PC-3 (cell line): ENCODE measurements around the gene NXF3. TPM values are rescaled to one million over a fixed set of nuclear protein-coding genes. Genes with fewer than 3 reads are reported as not detected.

Experiments
- ATAC-seq: fragments of 200-7000 bp; cut with Tn5 transposase; 2 replicates; pipeline ENCODE4 v1.9.1; 2020; ENCODE audit warnings: mild to moderate bottlenecking, moderate library complexity
- BruUV-seq: library from RNA; stranded (reverse); fragments of 400-500 nt; replicated peaks from 2 replicates; lab custom pipeline; 2021; lab: Mats Ljungman, UMichigan
- CTCF ChIA-PET: fragments of 300-600 bp; sonication (Branson Sonifier 250); formaldehyde crosslinking; loops from one replicate; lab custom pipeline; 2022; ENCODE audit warnings: antibody characterized with exemption; lab: Charles Lee
- POLR2A ChIA-PET: fragments of 300-600 bp; sonication (Branson Sonifier 250); formaldehyde crosslinking; loops from one replicate; lab custom pipeline; 2022; ENCODE audit warnings: antibody characterized with exemption; ENCODE audit not compliant: unreplicated experiment; lab: Charles Lee
- DNase-seq: peaks from one replicate; pipeline ENCODE4 v3.0.0-alpha.2; 2015
- H2AFZ ChIP-seq: fragments of 300-600 bp; sonication (generic); 2 replicates; pipeline ENCODE4 v1.6.0; 2016; ENCODE audit warnings: antibody characterized with exemption, low read length
- H3F3A ChIP-seq: fragments of 300-600 bp; sonication (generic); one replicate; pipeline ENCODE4 v1.6.0; 2017; ENCODE audit warnings: antibody characterized with exemption, low read length, control low read depth, mild to moderate bottlenecking; ENCODE audit not compliant: unreplicated experiment
- H3K27ac ChIP-seq: fragments of 300-600 bp; sonication (generic); 2 replicates; pipeline ENCODE4 v1.5.1; 2016; ENCODE audit warnings: mild to moderate bottlenecking, low read length
- H3K27me3 ChIP-seq: fragments of 300-600 bp; sonication (generic); 2 replicates; pipeline ENCODE4 v1.6.1; 2016; ENCODE audit warnings: low read length, mixed read lengths
- H3K36me3 ChIP-seq: fragments of 300-600 bp; sonication (generic); 2 replicates; pipeline ENCODE4 v1.6.1; 2016; ENCODE audit warnings: low read depth, mixed run types, low read length, mixed read lengths
- H3K4me1 ChIP-seq: fragments of 300-600 bp; sonication (generic); 2 replicates; pipeline ENCODE4 v1.5.1; 2016; ENCODE audit warnings: low read length; ENCODE audit not compliant: insufficient read depth
- H3K4me2 ChIP-seq: fragments of 300-600 bp; sonication (generic); 2 replicates; pipeline ENCODE4 v1.6.0; 2016; ENCODE audit warnings: low read length
- H3K4me3 ChIP-seq: fragments of 300-600 bp; sonication (generic); 2 replicates; pipeline ENCODE4 v1.5.1; 2016; ENCODE audit warnings: mild to moderate bottlenecking, low read length, mixed read lengths
- H3K79me2 ChIP-seq: fragments of 300-600 bp; sonication (generic); 2 replicates; pipeline ENCODE4 v1.6.1; 2017; ENCODE audit warnings: low read length, mixed read lengths
- H3K9ac ChIP-seq: fragments of 300-600 bp; sonication (generic); 2 replicates; pipeline ENCODE4 v1.6.0; 2016; ENCODE audit warnings: mild to moderate bottlenecking, low read length
- H3K9me2 ChIP-seq: fragments of 300-600 bp; sonication (generic); replicated peaks from 2 replicates; pipeline ENCODE4 v1.6.1; 2016; ENCODE audit warnings: mixed run types, low read length, mixed read lengths
- H3K9me3 ChIP-seq: fragments of 300-600 bp; sonication (generic); 2 replicates; pipeline ENCODE4 v1.6.1; 2016; ENCODE audit warnings: low read length, mixed read lengths
- H4K20me1 ChIP-seq: fragments of 300-600 bp; sonication (generic); 2 replicates; pipeline ENCODE4 v1.6.1; 2016; ENCODE audit warnings: low read length, mixed read lengths
- EZH2 ChIP-seq: fragments of 300-600 bp; sonication (generic); IDR thresholded peaks from one replicate; pipeline ENCODE4 v1.6.1; 2017; ENCODE audit warnings: antibody characterized with exemption, mild to moderate bottlenecking, low read length; ENCODE audit not compliant: unreplicated experiment
- EZH2phosphoT487 ChIP-seq: fragments of 300-600 bp; sonication (generic); IDR thresholded peaks from 2 replicates; pipeline ENCODE4 v1.6.1; 2018; ENCODE audit warnings: mild to moderate bottlenecking, antibody characterized with exemption, low read length, borderline replicate concordance
- intact Hi-C: fragments of 100-400 bp; cut with micrococcal nuclease; formaldehyde crosslinking; loops from 2 replicates; pipeline ENCODE4 v1.9.0; 2023
- total RNA-seq: library from RNA; depleted of rRNA; stranded (reverse); fragments of >200 nt; gene quantifications from 2 replicates; pipeline ENCODE4 v1.2.3, GENCODE V29; 2014
- TF ChIP-seq, protein P1 (sequence below): fragments of 300-600 bp; sonication (generic); conservative IDR thresholded peaks from 2 replicates; pipeline ENCODE4 v1.5.1; 2017; ENCODE audit warnings: antibody characterized with exemption, low read depth, mild to moderate bottlenecking, low read length

NXF3 gene
- total RNA-seq, 1 experiment from 2014 or later, result 0.15 TPM

DNA sequence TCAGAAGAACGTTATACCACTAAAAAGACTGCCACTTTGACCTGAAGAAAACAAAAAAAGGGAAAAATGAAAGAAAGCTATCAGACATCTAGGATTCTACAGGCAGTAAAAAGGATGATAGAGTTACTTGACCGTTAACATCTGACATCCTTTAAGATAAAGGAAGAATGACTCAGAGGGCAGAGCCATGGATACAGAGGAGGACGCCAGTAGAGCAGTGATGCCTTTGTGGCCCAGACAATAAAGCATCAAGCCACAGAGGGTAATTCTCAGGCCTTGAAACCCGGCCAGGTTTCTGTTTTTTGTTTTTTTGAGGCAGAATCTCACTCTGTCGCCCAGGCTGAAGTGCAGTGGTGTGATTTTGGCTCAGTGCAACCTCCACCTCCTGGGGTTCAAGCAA, 19.5 kb downstream of the NXF3 start:
- DNase-seq, result no peak
- Histone ChIP-seq H4K20me1 (no peaks in the 10 kb centered on the region), H3K27ac (no peak overlapping the region), H3K9ac (no peak overlapping the region), H3K4me3 (no peak overlapping the region), H3K9me2 (no peaks in the 10 kb centered on the region), H3K9me3 (no peaks in the 10 kb centered on the region), H3K36me3 (no peaks in the 10 kb centered on the region), H2AFZ (no peak overlapping the region), H3K4me1 (no peaks in the 10 kb centered on the region), H3K79me2 (no peaks in the 10 kb centered on the region), H3F3A (no peaks in the 10 kb centered on the region), H3K27me3 (no peaks in the 10 kb centered on the region), H3K4me2 (no peak overlapping the region)
- no peak for ATAC-seq
- POLR2A ChIA-PET, result no interaction called here
- TF ChIP-seq, protein P1, sequence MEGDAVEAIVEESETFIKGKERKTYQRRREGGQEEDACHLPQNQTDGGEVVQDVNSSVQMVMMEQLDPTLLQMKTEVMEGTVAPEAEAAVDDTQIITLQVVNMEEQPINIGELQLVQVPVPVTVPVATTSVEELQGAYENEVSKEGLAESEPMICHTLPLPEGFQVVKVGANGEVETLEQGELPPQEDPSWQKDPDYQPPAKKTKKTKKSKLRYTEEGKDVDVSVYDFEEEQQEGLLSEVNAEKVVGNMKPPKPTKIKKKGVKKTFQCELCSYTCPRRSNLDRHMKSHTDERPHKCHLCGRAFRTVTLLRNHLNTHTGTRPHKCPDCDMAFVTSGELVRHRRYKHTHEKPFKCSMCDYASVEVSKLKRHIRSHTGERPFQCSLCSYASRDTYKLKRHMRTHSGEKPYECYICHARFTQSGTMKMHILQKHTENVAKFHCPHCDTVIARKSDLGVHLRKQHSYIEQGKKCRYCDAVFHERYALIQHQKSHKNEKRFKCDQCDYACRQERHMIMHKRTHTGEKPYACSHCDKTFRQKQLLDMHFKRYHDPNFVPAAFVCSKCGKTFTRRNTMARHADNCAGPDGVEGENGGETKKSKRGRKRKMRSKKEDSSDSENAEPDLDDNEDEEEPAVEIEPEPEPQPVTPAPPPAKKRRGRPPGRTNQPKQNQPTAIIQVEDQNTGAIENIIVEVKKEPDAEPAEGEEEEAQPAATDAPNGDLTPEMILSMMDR, result no peak
- TF ChIP-seq EZH2, result no peak
- TF ChIP-seq EZH2phosphoT487, result no peak
- intact Hi-C loops, result no loop called here
- no TSS peak for BruUV-seq
- CTCF ChIA-PET, result no interaction called here

DNA sequence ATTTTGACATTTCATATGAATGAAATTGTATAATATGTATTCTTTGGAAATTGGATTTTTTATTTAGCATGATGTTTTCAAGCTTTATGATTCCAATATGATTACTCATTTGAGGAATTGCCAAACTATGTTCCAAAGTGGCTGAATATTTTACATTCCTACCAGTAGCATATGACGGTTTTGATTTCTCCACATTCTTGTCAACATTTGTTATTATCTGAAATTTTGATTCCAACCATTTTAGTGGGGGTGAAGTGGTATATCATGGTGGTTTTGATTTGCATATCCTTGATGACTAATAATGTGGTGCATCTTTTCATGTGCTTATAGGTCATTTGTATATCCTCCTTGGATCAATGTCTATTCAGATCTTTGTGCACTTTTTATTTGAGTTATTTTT, 26.3 kb downstream of the NXF3 start:
- Histone ChIP-seq H3K9me2 (no peaks in the 10 kb centered on the region), H3K9ac (no peak overlapping the region), H2AFZ (no peak overlapping the region), H3K4me1 (no peaks in the 10 kb centered on the region), H3K36me3 (no peaks in the 10 kb centered on the region), H3K27ac (no peak overlapping the region), H4K20me1 (no peaks in the 10 kb centered on the region), H3K79me2 (no peaks in the 10 kb centered on the region), H3K27me3 (no peaks in the 10 kb centered on the region), H3K9me3 (no peaks in the 10 kb centered on the region), H3F3A (no peaks in the 10 kb centered on the region), H3K4me2 (no peak overlapping the region), H3K4me3 (no peak overlapping the region)
- DNase-seq (peak; percentile 45), ATAC-seq (no peak)
- intact Hi-C loops, result no loop called here
- BruUV-seq, result no TSS peak
- CTCF ChIA-PET, result no interaction called here
- TF ChIP-seq EZH2phosphoT487, result no peak
- no peak for TF ChIP-seq EZH2
- TF ChIP-seq, protein P1, result no peak
- POLR2A ChIA-PET, result no interaction called here

DNA sequence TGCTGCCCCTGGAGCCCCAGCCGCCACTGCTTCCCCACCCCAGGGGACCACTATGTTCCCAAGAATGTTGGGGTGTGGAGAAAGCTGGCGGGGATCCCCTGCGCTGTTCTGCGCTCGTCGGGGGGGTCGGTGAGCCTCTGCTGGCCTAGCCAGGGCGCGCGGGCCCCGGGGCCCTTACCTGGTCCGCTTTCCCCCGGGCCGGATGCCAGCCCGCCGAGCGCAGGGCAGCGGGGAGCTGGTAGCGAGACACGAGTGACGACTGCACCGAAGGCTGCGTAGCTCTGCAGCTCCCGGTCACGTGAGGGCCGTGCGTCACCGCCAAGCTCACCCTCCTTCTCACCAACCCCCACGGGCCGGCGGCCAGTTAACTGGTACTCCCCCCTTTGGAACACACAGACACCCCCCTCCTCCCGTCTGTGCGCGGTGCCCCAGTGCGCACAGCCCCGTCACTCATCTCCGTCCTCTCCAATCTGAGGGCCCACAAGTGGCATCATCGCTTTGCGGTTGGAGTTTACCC, 29.0 kb downstream of the NXF3 start, which contains the start of gene BEX1:
BEX1 (minus strand) TSS at position 254 of the 517 bp plus-strand sequence. CDS start 897 bp downstream, outside the sequence.
- ATAC-seq (no peak), DNase-seq (no peak)
- Histone ChIP-seq H3K4me1 (no peaks in the 10 kb centered on the region), H3K9me3 (no peaks in the 10 kb centered on the region), H4K20me1 (no peaks in the 10 kb centered on the region), H2AFZ (no peak within 1 kb of the TSS), H3K27me3 (no peaks in the 10 kb centered on the region), H3K79me2 (no peaks in the 10 kb centered on the region), H3K4me3 (peak within 1 kb of the TSS; percentile 50), H3K4me2 (peak within 1 kb of the TSS; percentile 39), H3F3A (no peaks in the 10 kb centered on the region), H3K9me2 (no peaks in the 10 kb centered on the region), H3K27ac (no peak within 1 kb of the TSS), H3K9ac (no peak within 1 kb of the TSS), H3K36me3 (no peaks in the 10 kb centered on the region)
- CTCF ChIA-PET, result no interaction called here
- intact Hi-C loops, result no loop called here
- BruUV-seq, result no TSS peak
- POLR2A ChIA-PET, result interaction anchor here (0.6 kb wide), 1 partner anchor 30 kb away, joined by 3 read pairs; no protein-coding TSS in a partner anchor
- TF ChIP-seq, protein P1, result no peak
- TF ChIP-seq EZH2, result no peak
- no peak for TF ChIP-seq EZH2phosphoT487
